ENCODE data around the gene VMAC. TPM values are rescaled to one million over a fixed set of nuclear protein-coding genes. Genes with fewer than 3 reads are reported as not detected.

Gene VMAC
- total RNA-seq, 1 donor from 2014 or later: 3.9 TPM

DNA sequence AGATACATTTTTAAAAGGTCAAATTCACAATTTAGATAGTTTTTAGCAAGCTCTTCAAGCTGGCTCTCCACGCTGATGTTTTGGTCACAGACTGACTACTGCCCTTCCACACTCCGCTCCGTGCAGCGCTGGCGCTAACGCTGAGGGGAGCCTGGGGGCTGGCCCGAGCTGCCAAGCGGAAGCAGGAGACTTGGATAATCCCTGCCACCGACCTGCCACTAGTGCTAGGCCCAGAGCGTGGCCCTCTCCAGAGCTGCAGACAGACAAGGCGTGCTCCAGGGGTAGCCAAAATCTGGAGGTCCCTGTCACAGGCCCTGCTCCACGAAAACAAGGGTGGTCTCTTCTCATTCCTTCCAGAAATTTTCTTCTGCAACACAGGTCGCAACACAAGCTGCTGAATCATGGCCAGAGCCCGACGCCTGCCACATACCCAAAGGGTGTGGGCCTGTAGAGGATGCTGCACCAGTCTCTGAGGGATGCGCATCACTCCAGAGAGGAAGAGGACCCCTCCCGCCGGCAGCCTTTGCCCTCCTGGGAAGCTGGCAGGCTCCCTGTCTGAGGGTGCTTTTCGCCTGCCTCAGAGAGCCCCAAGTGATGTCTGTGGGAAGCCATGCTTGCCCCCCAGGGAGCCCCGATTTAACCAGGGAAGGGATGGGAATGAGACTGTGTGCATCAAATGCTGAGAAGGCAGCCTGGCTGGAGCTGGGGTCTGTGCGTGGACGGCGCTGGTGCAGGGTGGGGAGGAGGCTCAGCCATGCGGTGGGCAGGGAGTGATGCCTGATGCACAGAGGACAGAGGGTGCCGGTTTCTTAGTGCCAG lies 31.0 kb downstream of the VMAC start:
- Histone ChIP-seq H3K4me2 (ENCODE audit: low read length) (peak overlapping the region; percentile 49), H3K9me3 (ENCODE audit: insufficient read depth, low read depth, low read length) (no peaks in the 10 kb centered on the region), H4K20me1 (ENCODE audit: insufficient read depth, low read length) (peaks cover 68% of the 10 kb centered on the region), H3K4me1 (ENCODE audit: insufficient read depth, low read length) (peaks cover 13% of the 10 kb centered on the region), H3K79me2 (ENCODE audit: insufficient read depth, low read length) (peaks cover 9% of the 10 kb centered on the region), H3K4me3 (ENCODE audit: insufficient read depth, low read depth, low read length) (no peak overlapping the region), H3K27me3 (ENCODE audit: insufficient read depth, low read length) (no peaks in the 10 kb centered on the region), H3K27ac (ENCODE audit: low read depth, low read length) (no peak overlapping the region), H3K9ac (ENCODE audit: low read length) (no peak overlapping the region), H3K36me3 (ENCODE audit: insufficient read depth, low read length) (peaks cover 12% of the 10 kb centered on the region), H2AFZ (ENCODE audit: low read depth, low read length) (no peak overlapping the region)
- H3K9me3 Mint-ChIP-seq (ENCODE audit: unreplicated experiment): no peaks in the 10 kb centered on the region
- peaks cover 17% of the 10 kb centered on the region for H3K36me3 Mint-ChIP-seq (ENCODE audit: low read depth, unreplicated experiment)
- no peak for TF ChIP-seq EZH2 (IDR thresholded peaks at IDR 0.05; ENCODE audit: insufficient read depth, low read length)
- TF ChIP-seq, protein P1, sequence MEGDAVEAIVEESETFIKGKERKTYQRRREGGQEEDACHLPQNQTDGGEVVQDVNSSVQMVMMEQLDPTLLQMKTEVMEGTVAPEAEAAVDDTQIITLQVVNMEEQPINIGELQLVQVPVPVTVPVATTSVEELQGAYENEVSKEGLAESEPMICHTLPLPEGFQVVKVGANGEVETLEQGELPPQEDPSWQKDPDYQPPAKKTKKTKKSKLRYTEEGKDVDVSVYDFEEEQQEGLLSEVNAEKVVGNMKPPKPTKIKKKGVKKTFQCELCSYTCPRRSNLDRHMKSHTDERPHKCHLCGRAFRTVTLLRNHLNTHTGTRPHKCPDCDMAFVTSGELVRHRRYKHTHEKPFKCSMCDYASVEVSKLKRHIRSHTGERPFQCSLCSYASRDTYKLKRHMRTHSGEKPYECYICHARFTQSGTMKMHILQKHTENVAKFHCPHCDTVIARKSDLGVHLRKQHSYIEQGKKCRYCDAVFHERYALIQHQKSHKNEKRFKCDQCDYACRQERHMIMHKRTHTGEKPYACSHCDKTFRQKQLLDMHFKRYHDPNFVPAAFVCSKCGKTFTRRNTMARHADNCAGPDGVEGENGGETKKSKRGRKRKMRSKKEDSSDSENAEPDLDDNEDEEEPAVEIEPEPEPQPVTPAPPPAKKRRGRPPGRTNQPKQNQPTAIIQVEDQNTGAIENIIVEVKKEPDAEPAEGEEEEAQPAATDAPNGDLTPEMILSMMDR (IDR thresholded peaks at IDR 0.05; ENCODE audit: insufficient read depth, low read depth, low read length): no peak
- no peak for DNase-seq (ENCODE audit: low read depth)
- peak overlapping the region; percentile 53 for H3K27ac Mint-ChIP-seq (ENCODE audit: unreplicated experiment)
- peaks cover 5% of the 10 kb centered on the region for H3K4me1 Mint-ChIP-seq (ENCODE audit: low read depth, unreplicated experiment)
- H3K4me3 Mint-ChIP-seq (ENCODE audit: unreplicated experiment): no peak overlapping the region
- no peaks in the 10 kb centered on the region for H3K27me3 Mint-ChIP-seq (ENCODE audit: low read depth, unreplicated experiment)
- no peak for FAIRE-seq

- H3K4me3 Mint-ChIP-seq (ENCODE audit: unreplicated experiment): no peak overlapping the region
- TF ChIP-seq, protein P1 (IDR thresholded peaks at IDR 0.05; ENCODE audit: insufficient read depth, low read depth, low read length): no peak
- TF ChIP-seq EZH2 (IDR thresholded peaks at IDR 0.05; ENCODE audit: insufficient read depth, low read length): no peak
- H3K27ac Mint-ChIP-seq (ENCODE audit: unreplicated experiment): no peak overlapping the region
- Histone ChIP-seq H3K27ac (ENCODE audit: low read depth, low read length) (no peak overlapping the region), H4K20me1 (ENCODE audit: insufficient read depth, low read length) (peaks cover 68% of the 10 kb centered on the region), H3K4me3 (ENCODE audit: insufficient read depth, low read depth, low read length) (no peak overlapping the region), H3K4me1 (ENCODE audit: insufficient read depth, low read length) (peaks cover 13% of the 10 kb centered on the region), H3K9me3 (ENCODE audit: insufficient read depth, low read depth, low read length) (no peaks in the 10 kb centered on the region), H3K36me3 (ENCODE audit: insufficient read depth, low read length) (peaks cover 11% of the 10 kb centered on the region), H2AFZ (ENCODE audit: low read depth, low read length) (no peak overlapping the region), H3K79me2 (ENCODE audit: insufficient read depth, low read length) (peaks cover 11% of the 10 kb centered on the region), H3K4me2 (ENCODE audit: low read length) (no peak overlapping the region), H3K9ac (ENCODE audit: low read length) (no peak overlapping the region), H3K27me3 (ENCODE audit: insufficient read depth, low read length) (no peaks in the 10 kb centered on the region)
- no peak for FAIRE-seq
- peaks cover 5% of the 10 kb centered on the region for H3K4me1 Mint-ChIP-seq (ENCODE audit: low read depth, unreplicated experiment)
- H3K36me3 Mint-ChIP-seq (ENCODE audit: low read depth, unreplicated experiment): peaks cover 19% of the 10 kb centered on the region
- no peak for DNase-seq (ENCODE audit: low read depth)
- no peaks in the 10 kb centered on the region for H3K27me3 Mint-ChIP-seq (ENCODE audit: low read depth, unreplicated experiment)
- H3K9me3 Mint-ChIP-seq (ENCODE audit: unreplicated experiment): no peaks in the 10 kb centered on the region
Observed at GRCh38 chr19:5936292-5936592, 31.6 kb downstream of the VMAC start.

GRCh38 chr19:5937550-5937949 lies 32.9 kb downstream of the VMAC start:
- Histone ChIP-seq H3K4me3 (ENCODE audit: insufficient read depth, low read depth, low read length) (no peak overlapping the region), H3K27me3 (ENCODE audit: insufficient read depth, low read length) (no peaks in the 10 kb centered on the region), H3K9ac (ENCODE audit: low read length) (no peak overlapping the region), H3K27ac (ENCODE audit: low read depth, low read length) (no peak overlapping the region), H3K4me2 (ENCODE audit: low read length) (no peak overlapping the region), H2AFZ (ENCODE audit: low read depth, low read length) (no peak overlapping the region), H3K4me1 (ENCODE audit: insufficient read depth, low read length) (peaks cover 13% of the 10 kb centered on the region), H4K20me1 (ENCODE audit: insufficient read depth, low read length) (peaks cover 78% of the 10 kb centered on the region), H3K79me2 (ENCODE audit: insufficient read depth, low read length) (peaks cover 21% of the 10 kb centered on the region), H3K9me3 (ENCODE audit: insufficient read depth, low read depth, low read length) (no peaks in the 10 kb centered on the region), H3K36me3 (ENCODE audit: insufficient read depth, low read length) (peaks cover 11% of the 10 kb centered on the region)
- Mint-ChIP-seq H3K36me3 (ENCODE audit: low read depth, unreplicated experiment) (peaks cover 20% of the 10 kb centered on the region), H3K27me3 (ENCODE audit: low read depth, unreplicated experiment) (no peaks in the 10 kb centered on the region), H3K4me1 (ENCODE audit: low read depth, unreplicated experiment) (peaks cover 5% of the 10 kb centered on the region), H3K4me3 (ENCODE audit: unreplicated experiment) (no peak overlapping the region), H3K27ac (ENCODE audit: unreplicated experiment) (no peak overlapping the region), H3K9me3 (ENCODE audit: unreplicated experiment) (no peaks in the 10 kb centered on the region)
- TF ChIP-seq, protein P1 (IDR thresholded peaks at IDR 0.05; ENCODE audit: insufficient read depth, low read depth, low read length): no peak
- TF ChIP-seq EZH2 (IDR thresholded peaks at IDR 0.05; ENCODE audit: insufficient read depth, low read length): no peak
- DNase-seq (ENCODE audit: low read depth) (no peak), FAIRE-seq (no peak)
